ENCODE measurements around the gene SIPA1L3.
"Not testable (repeated sequence)": the region's sequence is repeated elsewhere in the genome, so short reads cannot be mapped to it uniquely, and the experiment has no call there.

The SIPA1L3 gene

DNA sequence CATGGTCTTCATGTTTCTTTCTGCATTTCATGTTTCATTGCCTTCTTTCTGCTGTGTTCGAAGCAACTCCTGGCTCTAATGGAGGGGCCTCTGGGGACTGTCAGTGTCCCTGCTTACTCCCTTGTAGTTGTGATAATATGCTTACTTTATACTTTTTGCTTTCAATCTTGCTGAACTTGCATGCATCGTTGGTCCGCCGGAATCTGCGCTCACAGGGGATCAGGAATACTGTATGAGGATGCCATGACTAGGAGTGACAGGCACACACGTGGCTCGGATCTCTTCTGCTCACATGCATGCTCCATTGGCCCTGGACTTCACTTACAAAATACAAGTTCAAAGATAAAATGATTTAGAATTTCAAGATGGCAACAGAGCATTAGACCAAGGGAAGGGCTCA, 108.8 kb downstream of the SIPA1L3 start:
- no peak for TF ChIP-seq ZNF274 (IDR thresholded peaks at IDR 0.05; ENCODE audit: low read depth, low read length)

GRCh38 chr19:38017401-38018151, 110.6 kb downstream of the SIPA1L3 start:
- H3K4me3 ChIP-seq (ENCODE audit: low read length) = no peak overlapping the region
- no peak for TF ChIP-seq ZNF274 (IDR thresholded peaks at IDR 0.05; ENCODE audit: low read depth, low read length)

More for the DNA sequence above, 108.8 kb downstream of the SIPA1L3 start:
- no peak overlapping the region for H3K4me3 ChIP-seq (ENCODE audit: low read length)

GRCh38 chr19:38018694-38019395, 111.8 kb downstream of the SIPA1L3 start:
- no peak overlapping the region for H3K4me3 ChIP-seq (ENCODE audit: low read length)
- no peak for TF ChIP-seq ZNF274 (IDR thresholded peaks at IDR 0.05; ENCODE audit: low read depth, low read length)

DNA sequence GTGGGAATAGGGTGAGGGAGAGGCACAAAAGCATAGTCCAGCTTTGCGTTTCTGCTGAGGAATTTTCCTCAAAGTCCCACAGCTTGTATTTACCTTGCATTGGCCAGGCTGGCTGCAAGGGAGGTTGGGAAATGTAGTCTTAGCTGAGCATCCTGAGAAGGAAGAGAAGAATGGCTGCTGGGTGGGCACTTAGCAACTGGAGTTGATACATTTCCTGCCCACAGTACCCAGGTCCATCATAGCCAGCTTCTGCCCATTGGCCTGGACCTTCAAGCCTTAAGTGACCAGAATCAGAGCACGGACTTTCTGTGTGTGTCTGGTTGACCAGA, 112.4 kb downstream of the SIPA1L3 start:
- no peak overlapping the region for H3K4me3 ChIP-seq (ENCODE audit: low read length)
- TF ChIP-seq ZNF274 (IDR thresholded peaks at IDR 0.05; ENCODE audit: low read depth, low read length) = no peak

- no peak overlapping the region for H3K4me3 ChIP-seq (ENCODE audit: low read length)
- no peak for TF ChIP-seq ZNF274 (IDR thresholded peaks at IDR 0.05; ENCODE audit: low read depth, low read length)
These were observed 113.3 kb downstream of the SIPA1L3 start for GRCh38 chr19:38020311-38020710.

GRCh38 chr19:38021352-38021751, 114.3 kb downstream of the SIPA1L3 start:
- no peak for TF ChIP-seq ZNF274 (IDR thresholded peaks at IDR 0.05; ENCODE audit: low read depth, low read length)

DNA sequence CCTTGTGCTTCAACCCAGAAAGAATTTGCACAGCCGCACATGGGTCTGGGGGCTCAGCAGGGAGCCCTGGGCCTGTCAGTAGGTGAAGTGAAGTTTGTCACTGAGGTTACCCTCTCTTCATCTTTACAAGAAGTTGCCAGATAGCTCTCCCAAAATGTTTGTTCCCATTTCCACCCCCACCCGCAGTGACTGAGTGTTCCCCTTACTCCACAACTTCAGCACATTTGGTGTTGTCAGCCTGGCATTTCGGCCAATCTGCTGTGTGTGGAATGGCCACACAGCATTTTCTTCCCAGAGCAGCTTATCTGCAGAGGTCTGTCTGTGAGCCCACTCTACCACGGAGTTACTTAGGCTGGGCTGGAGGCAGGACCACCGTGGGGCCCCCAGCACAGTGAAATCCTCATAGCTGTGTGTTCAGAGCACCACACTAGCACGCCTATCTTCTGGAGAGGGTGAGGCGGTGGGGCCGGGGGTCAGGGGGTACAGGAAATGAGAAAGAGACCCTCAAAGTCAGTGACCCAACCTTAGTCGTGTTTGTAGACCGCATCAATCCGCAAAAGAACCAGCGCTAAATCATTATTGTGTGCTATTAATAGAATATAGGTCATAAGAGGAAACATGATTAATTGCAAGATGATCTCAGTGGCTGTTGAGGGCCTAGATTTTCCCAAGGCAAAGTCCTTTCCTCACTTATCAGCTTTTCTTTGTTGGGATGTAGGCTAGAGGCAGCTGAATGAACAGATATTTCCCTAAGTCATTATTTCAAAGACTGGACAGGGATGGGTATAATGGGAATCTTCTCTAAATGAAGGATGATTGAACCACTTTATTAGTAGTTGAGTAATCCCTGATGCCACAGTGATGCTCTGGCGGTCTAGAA, 116.0 kb downstream of the SIPA1L3 start:
- H3K4me3 ChIP-seq (ENCODE audit: low read length) = no peak overlapping the region
- TF ChIP-seq ZNF274 (IDR thresholded peaks at IDR 0.05; ENCODE audit: low read depth, low read length) = no peak

More at GRCh38 chr19:38021352-38021751, 114.3 kb downstream of the SIPA1L3 start:
- no peak overlapping the region for H3K4me3 ChIP-seq (ENCODE audit: low read length)

- no peak overlapping the region for H3K4me3 ChIP-seq (ENCODE audit: low read length)
- TF ChIP-seq ZNF274 (IDR thresholded peaks at IDR 0.05; ENCODE audit: low read depth, low read length) = no peak
These were observed 116.9 kb downstream of the SIPA1L3 start for GRCh38 chr19:38023671-38024541.

DNA sequence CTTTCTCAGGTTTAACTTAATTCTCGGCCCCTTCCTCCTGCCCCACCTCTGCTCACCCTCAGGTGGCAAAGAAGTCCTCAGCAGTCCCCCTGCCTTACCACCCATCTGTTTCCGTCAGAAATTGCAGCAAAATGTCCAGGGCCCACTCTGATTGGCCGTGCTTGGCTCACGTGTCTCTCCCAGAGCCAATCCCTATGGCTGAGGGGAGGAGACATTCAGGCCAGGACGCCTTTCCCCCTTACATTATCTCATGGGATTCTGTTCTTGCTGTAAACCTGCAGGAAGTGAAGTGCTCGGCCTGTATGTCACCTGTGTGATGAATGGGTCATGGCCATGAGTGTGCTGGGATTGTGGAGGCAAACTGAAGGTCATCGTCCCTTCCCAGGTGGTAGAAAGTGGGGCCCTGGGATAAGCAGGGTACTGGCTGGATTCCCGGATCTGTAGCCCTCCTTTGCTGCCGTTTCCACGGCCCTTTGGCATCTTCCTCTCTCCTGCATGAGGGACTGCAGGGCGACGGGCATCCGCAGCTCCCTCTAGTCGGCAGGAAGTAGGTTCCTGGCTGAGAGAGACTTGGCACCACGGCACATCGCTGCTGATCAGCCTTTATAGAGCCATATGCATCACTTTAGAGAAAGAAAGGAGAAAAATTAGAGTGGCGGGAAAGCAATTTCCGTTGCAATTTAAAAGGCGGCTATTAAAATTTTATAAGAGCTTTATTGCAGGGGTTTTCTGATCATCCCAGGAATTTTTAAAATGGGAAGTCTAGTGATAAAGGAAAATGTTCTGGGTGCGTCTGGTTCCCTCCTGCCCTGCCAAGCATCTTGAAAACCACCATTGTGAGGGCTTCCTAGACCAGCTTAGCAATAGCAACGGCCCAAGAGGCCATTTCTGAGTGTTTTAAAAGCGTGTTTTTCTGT, 118.2 kb downstream of the SIPA1L3 start:
- H3K4me3 ChIP-seq (ENCODE audit: low read length) = no peak overlapping the region
- TF ChIP-seq ZNF274 (IDR thresholded peaks at IDR 0.05; ENCODE audit: low read depth, low read length) = no peak

DNA sequence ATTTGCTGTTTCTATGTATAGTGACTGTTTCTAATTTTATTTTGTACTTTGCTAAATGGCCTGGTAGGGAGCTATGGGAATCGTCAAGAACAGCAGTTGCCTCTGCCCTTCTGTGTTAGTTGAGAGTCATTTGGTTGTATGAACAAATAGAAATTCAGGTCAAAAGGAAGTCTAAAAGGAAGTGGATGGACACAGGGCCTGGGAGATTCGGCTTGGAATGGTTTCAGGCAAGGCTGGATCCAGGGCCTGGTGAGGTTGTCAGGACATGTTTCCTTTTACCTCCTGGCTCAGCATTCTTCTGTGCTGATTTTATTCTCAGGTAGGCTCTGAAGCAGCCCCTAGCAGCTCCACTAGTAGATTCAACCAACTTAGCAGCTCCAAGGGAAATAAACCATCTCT, 118.9 kb downstream of the SIPA1L3 start:
- no peak for TF ChIP-seq ZNF274 (IDR thresholded peaks at IDR 0.05; ENCODE audit: low read depth, low read length)

GRCh38 chr19:38028913-38029510, 122.0 kb downstream of the SIPA1L3 start:
- no peak for TF ChIP-seq ZNF274 (IDR thresholded peaks at IDR 0.05; ENCODE audit: low read depth, low read length)
- H3K4me3 ChIP-seq (ENCODE audit: low read length) = no peak overlapping the region

More for the DNA sequence above, 118.9 kb downstream of the SIPA1L3 start:
- no peak overlapping the region for H3K4me3 ChIP-seq (ENCODE audit: low read length)

GRCh38 chr19:38030001-38030400, 123.0 kb downstream of the SIPA1L3 start:
- not testable (repeated sequence) for H3K4me3 ChIP-seq (ENCODE audit: low read length)
